ENCODE results near the gene MYBBP1A.

DNA sequence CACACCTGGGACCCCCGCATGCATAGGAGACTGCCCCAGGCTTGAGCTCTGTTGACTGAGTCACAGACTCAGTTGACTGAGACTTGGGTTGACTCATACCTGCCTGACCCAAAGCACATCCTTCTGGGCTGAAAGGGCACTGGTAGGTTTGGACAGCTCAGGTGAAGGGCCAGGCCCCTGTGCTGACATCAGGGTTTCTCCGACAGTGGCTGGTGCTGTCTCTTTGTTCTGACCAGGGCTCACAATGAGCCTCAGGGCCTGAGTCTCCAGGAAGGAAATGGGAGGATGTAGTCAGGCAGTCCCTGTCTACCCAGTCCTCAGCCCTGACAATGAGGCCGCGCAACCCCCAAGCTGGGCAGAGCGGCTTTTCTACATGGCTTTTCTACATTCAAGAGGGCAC is 50.0 kb downstream of the MYBBP1A start:
- TF ChIP-seq CTCF (IDR thresholded peaks at IDR 0.05) (no peak), POLR2A (IDR thresholded peaks at IDR 0.05) (no peak), EP300 (IDR thresholded peaks at IDR 0.05) (no peak)
